OCI-LY7 (cell line): Measurements from ENCODE around the gene IL20RA. TPM values are rescaled to one million over a fixed set of nuclear protein-coding genes. Genes with fewer than 3 reads are reported as not detected.

Experiments used
- BruUV-seq: library from RNA; stranded (reverse); fragments of 400-500 nt; replicated peaks from 2 replicates; lab custom pipeline; 2021; lab: Mats Ljungman, UMichigan
- CTCF ChIA-PET: fragments of 300-600 bp; sonication (Branson Sonifier 250); formaldehyde crosslinking; loops from one replicate; lab custom pipeline; 2022; ENCODE audit warnings: antibody characterized with exemption; ENCODE audit not compliant: unreplicated experiment; lab: Charles Lee
- POLR2A ChIA-PET: fragments of 300-600 bp; sonication (Branson Sonifier 250); formaldehyde crosslinking; loops from one replicate; lab custom pipeline; 2022; ENCODE audit warnings: antibody characterized with exemption; lab: Charles Lee
- DNase-seq: peaks from one replicate; pipeline ENCODE4 v3.0.0-alpha.2; 2015; ENCODE audit warnings: low spot score
- H2AFZ ChIP-seq: fragments of 200-600 bp; sonication (generic), shearing (Covaris generic); 2 replicates; pipeline ENCODE4 v1.6.1; 2014; ENCODE audit warnings: mild to moderate bottlenecking, antibody characterized with exemption, low read length, moderate library complexity
- H3K27ac ChIP-seq: fragments of 200-600 bp; sonication (generic); 2 replicates; pipeline ENCODE4 v1.5.1; 2014; ENCODE audit warnings: mixed run types, low read depth, mild to moderate bottlenecking, moderate library complexity, low read length, inconsistent platforms; ENCODE audit not compliant: poor library complexity, severe bottlenecking
- H3K36me3 ChIP-seq: fragments of 200-600 bp; sonication (generic); 2 replicates; pipeline ENCODE4 v1.6.1; 2014; ENCODE audit warnings: mild to moderate bottlenecking, antibody characterized with exemption, low read length, moderate library complexity, mixed read lengths; ENCODE audit not compliant: insufficient read depth
- H3K4me1 ChIP-seq: fragments of 200-600 bp; sonication (generic); 2 replicates; pipeline ENCODE4 v1.5.1; 2014; ENCODE audit warnings: mild to moderate bottlenecking, low read length; ENCODE audit not compliant: insufficient read depth, poor library complexity, severe bottlenecking
- H3K4me2 ChIP-seq: fragments of 200-600 bp; sonication (generic); 2 replicates; pipeline ENCODE4 v1.6.1; 2014; ENCODE audit warnings: mild to moderate bottlenecking, low read length
- H3K4me3 ChIP-seq: fragments of 200-600 bp; sonication (generic); 2 replicates; pipeline ENCODE4 v1.5.1; 2014; ENCODE audit warnings: mild to moderate bottlenecking, low read depth, low read length; ENCODE audit not compliant: poor library complexity, severe bottlenecking
- H3K79me2 ChIP-seq: fragments of 200-600 bp; sonication (generic); 2 replicates; pipeline ENCODE4 v1.6.1; 2016; ENCODE audit warnings: low read depth, mild to moderate bottlenecking, low read length, moderate library complexity, mixed read lengths; ENCODE audit not compliant: insufficient read depth
- H3K9me2 ChIP-seq: fragments of 200-600 bp; sonication (generic); 2 replicates; pipeline ENCODE4 v1.6.1; 2016; ENCODE audit warnings: mild to moderate bottlenecking, low read length, mixed read lengths; ENCODE audit not compliant: insufficient read depth
- H3K9me3 ChIP-seq: fragments of 200-600 bp; sonication (generic); 2 replicates; pipeline ENCODE4 v1.6.1; 2014; ENCODE audit warnings: mild to moderate bottlenecking, mixed run types, low read length, mixed read lengths
- H4K20me1 ChIP-seq: fragments of 200-600 bp; sonication (generic); 2 replicates; pipeline ENCODE4 v1.6.1; 2014; ENCODE audit warnings: mild to moderate bottlenecking, antibody characterized with exemption, low read length, moderate library complexity, mixed read lengths; ENCODE audit not compliant: insufficient read depth
- EZH2phosphoT487 ChIP-seq: fragments of 200-600 bp; sonication (generic); IDR thresholded peaks from 2 replicates; pipeline ENCODE4 v1.6.1; 2018; ENCODE audit warnings: low read depth, borderline replicate concordance, mild to moderate bottlenecking, mixed run types, antibody characterized with exemption, low read length, moderate library complexity, mixed read lengths
- intact Hi-C: fragments of 100-400 bp; cut with micrococcal nuclease; formaldehyde crosslinking; loops from one replicate; pipeline ENCODE4 v1.10.0; 2022; ENCODE audit not compliant: unreplicated experiment
- total RNA-seq, 2 experiments: library from RNA; depleted of rRNA in 1 of 2; stranded (reverse); fragments of >200 nt in 1 of 2; shearing (Covaris generic) in 1 of 2; gene quantifications; 2 replicates each; pipeline ENCODE4 v1.2.3, GENCODE V29; 2014 to 2022
- TF ChIP-seq, protein P1 (sequence below): fragments of 200-600 bp; sonication (generic); conservative IDR thresholded peaks from 2 replicates; pipeline ENCODE4 v1.5.1; 2014; ENCODE audit warnings: mild to moderate bottlenecking, antibody characterized with exemption, low read length, moderate library complexity, mixed read lengths

IL20RA gene
- total RNA-seq, 2 experiments from 2014 or later, result not detected

GRCh38 chr6:137011406-137011805 lies 33.4 kb downstream of the IL20RA start:
- intact Hi-C loops, result no loop called here
- TF ChIP-seq, protein P1, sequence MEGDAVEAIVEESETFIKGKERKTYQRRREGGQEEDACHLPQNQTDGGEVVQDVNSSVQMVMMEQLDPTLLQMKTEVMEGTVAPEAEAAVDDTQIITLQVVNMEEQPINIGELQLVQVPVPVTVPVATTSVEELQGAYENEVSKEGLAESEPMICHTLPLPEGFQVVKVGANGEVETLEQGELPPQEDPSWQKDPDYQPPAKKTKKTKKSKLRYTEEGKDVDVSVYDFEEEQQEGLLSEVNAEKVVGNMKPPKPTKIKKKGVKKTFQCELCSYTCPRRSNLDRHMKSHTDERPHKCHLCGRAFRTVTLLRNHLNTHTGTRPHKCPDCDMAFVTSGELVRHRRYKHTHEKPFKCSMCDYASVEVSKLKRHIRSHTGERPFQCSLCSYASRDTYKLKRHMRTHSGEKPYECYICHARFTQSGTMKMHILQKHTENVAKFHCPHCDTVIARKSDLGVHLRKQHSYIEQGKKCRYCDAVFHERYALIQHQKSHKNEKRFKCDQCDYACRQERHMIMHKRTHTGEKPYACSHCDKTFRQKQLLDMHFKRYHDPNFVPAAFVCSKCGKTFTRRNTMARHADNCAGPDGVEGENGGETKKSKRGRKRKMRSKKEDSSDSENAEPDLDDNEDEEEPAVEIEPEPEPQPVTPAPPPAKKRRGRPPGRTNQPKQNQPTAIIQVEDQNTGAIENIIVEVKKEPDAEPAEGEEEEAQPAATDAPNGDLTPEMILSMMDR, result no peak
- TF ChIP-seq EZH2phosphoT487, result no peak
- Histone ChIP-seq H3K4me2 (no peak overlapping the region), H2AFZ (no peak overlapping the region), H3K4me3 (no peak overlapping the region), H4K20me1 (no peaks in the 10 kb centered on the region), H3K9me3 (no peaks in the 10 kb centered on the region), H3K9me2 (no peaks in the 10 kb centered on the region), H3K36me3 (no peaks in the 10 kb centered on the region), H3K27ac (no peak overlapping the region), H3K79me2 (no peaks in the 10 kb centered on the region), H3K4me1 (no peaks in the 10 kb centered on the region)
- ChIA-PET CTCF (no interaction called here), POLR2A (no interaction called here)
- DNase-seq, result no peak
- no TSS peak for BruUV-seq

DNA sequence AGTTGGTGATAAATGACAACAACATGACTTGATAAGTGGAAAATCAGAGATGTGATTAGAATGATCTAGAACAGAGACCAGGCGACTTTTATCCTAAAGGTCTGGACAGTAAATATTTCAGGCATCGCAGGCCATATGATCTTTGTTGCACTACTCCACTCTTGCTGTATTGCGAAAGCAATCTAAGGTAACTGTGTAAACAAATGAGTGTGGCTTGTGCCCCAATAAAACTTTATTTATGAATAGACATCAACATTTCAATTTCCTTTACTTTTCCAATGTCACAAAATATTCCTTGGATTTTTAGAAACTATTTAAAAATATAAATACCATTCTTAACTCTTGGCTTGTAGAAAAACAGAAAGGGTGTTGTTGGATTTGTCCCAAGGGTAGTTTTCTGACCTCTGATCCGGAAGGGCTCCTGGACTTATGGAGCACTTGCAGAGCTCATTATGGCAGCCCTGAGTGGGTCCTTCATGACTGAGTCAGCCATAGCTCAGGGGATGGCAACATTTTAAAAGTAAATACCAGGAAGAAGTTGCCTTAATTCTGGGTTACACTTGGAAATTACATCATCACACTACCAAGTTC lies 34.5 kb downstream of the IL20RA start:
- no peak for DNase-seq
- Histone ChIP-seq H3K4me2 (no peak overlapping the region), H3K79me2 (no peaks in the 10 kb centered on the region), H3K4me3 (no peak overlapping the region), H3K36me3 (no peaks in the 10 kb centered on the region), H3K27ac (no peak overlapping the region), H2AFZ (no peak overlapping the region), H3K9me2 (no peaks in the 10 kb centered on the region), H4K20me1 (no peaks in the 10 kb centered on the region), H3K9me3 (no peaks in the 10 kb centered on the region), H3K4me1 (no peaks in the 10 kb centered on the region)
- TF ChIP-seq EZH2phosphoT487, result no peak
- TF ChIP-seq, protein P1, result no peak
- CTCF ChIA-PET, result no interaction called here
- POLR2A ChIA-PET, result interaction anchor here (0.6 kb wide), 2 partner anchors 239 to 1392 kb away, joined by 3 to 5 read pairs; no protein-coding TSS in a partner anchor
- BruUV-seq, result no TSS peak
- intact Hi-C loops, result no loop called here

GRCh38 chr6:137008204-137008603 lies 36.6 kb downstream of the IL20RA start:
- Histone ChIP-seq H3K36me3 (no peaks in the 10 kb centered on the region), H3K27ac (no peak overlapping the region), H4K20me1 (no peaks in the 10 kb centered on the region), H3K4me2 (no peak overlapping the region), H3K79me2 (no peaks in the 10 kb centered on the region), H3K9me2 (no peaks in the 10 kb centered on the region), H3K9me3 (no peaks in the 10 kb centered on the region), H3K4me1 (no peaks in the 10 kb centered on the region), H3K4me3 (no peak overlapping the region), H2AFZ (no peak overlapping the region)
- TF ChIP-seq EZH2phosphoT487, result no peak
- TF ChIP-seq, protein P1, result no peak
- no peak for DNase-seq
- intact Hi-C loops, result no loop called here
- POLR2A ChIA-PET, result interaction anchor here (0.6 to 1.3 kb wide), 3 partner anchors 28 to 164 kb away, joined by 3 to 4 read pairs (median 3); no protein-coding TSS in a partner anchor
- CTCF ChIA-PET, result no interaction called here
- no TSS peak for BruUV-seq
